Measurements from ENCODE around the gene RNF223.

DNA sequence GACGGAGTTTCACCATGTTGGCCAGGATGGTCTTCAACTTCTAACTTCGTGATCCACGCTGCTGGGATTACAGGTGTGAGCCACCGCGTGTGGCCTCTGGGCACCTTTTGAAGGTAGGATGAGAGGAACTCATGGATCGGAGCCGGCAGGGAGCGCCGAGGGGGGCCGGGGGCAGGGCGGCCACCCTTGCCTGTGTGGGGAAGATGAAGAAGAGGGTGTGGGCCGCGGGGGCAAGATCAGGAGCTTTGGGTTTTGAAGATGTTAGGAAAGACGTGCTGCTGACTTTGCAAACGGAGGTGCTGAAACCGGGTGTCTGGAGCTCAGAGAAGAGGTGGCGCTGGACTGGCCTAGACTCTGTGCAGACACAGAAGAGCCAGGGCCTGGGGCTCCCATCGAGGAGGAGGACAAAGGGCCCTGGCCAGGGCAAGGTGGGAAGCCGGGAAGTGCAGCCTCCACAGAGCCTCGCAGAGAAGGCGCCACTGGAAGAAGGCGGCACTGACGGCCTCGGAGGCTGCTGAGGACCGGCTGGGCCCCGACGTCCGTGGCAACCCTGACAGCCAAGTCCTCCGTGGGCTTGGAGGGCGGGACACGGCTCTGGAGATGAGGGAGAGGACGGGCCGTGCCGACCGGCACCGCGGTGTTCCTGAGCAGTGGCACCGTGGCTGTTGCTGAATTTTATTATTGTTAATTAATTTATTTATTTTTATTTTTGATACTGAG, 13.7 kb downstream of the RNF223 start:
- TF ChIP-seq, protein P1, sequence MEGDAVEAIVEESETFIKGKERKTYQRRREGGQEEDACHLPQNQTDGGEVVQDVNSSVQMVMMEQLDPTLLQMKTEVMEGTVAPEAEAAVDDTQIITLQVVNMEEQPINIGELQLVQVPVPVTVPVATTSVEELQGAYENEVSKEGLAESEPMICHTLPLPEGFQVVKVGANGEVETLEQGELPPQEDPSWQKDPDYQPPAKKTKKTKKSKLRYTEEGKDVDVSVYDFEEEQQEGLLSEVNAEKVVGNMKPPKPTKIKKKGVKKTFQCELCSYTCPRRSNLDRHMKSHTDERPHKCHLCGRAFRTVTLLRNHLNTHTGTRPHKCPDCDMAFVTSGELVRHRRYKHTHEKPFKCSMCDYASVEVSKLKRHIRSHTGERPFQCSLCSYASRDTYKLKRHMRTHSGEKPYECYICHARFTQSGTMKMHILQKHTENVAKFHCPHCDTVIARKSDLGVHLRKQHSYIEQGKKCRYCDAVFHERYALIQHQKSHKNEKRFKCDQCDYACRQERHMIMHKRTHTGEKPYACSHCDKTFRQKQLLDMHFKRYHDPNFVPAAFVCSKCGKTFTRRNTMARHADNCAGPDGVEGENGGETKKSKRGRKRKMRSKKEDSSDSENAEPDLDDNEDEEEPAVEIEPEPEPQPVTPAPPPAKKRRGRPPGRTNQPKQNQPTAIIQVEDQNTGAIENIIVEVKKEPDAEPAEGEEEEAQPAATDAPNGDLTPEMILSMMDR (IDR thresholded peaks at IDR 0.05; ENCODE audit: poor library complexity): no peak
- TF ChIP-seq EZH2phosphoT487 (IDR thresholded peaks at IDR 0.05; ENCODE audit: low read depth, severe bottlenecking, unreplicated experiment): no peak
